HG03354 (cell line): ENCODE results near the gene ADSL.
A peak's percentile ranks its signal among the peaks of the same experiment; 100 is the strongest.
"Not testable (repeated sequence)": the region's sequence is repeated elsewhere in the genome, so short reads cannot be mapped to it uniquely, and the experiment has no call there.

ENCODE experiments used
- ATAC-seq: cut with Tn5 transposase; IDR thresholded peaks from one replicate; pipeline ENCODE4 v1.9.1; 2021; ENCODE audit warnings: mild to moderate bottlenecking; ENCODE audit not compliant: unreplicated experiment, poor library complexity, severe bottlenecking

The ADSL gene

GRCh38 chr22:40346185-40347118 is at the start of gene ADSL:
Gene ADSL (plus strand): TSS chr22:40346500. CDS start chr22:40346559, 59 bp downstream.
- ATAC-seq = peak; percentile 86

GRCh38 chr22:40300316-40300715 is 46.0 kb upstream of the ADSL start:
- no peak for ATAC-seq

- ATAC-seq = peak; percentile 78
Observed at GRCh38 chr22:40300884-40301672, 45.2 kb upstream of the ADSL start.

- ATAC-seq = no peak
Observed at GRCh38 chr22:40302149-40302548, 44.2 kb upstream of the ADSL start.

GRCh38 chr22:40305625-40306024 is 40.7 kb upstream of the ADSL start:
- ATAC-seq = no peak

- no peak for ATAC-seq
Observed at GRCh38 chr22:40308999-40309573, 37.2 kb upstream of the ADSL start.

- ATAC-seq = no peak
Observed at GRCh38 chr22:40309631-40310030, 36.7 kb upstream of the ADSL start.

- no peak for ATAC-seq
Observed at GRCh38 chr22:40310081-40310767, 36.1 kb upstream of the ADSL start.

GRCh38 chr22:40310768-40311120 is 35.6 kb upstream of the ADSL start:
- ATAC-seq = no peak

GRCh38 chr22:40311646-40312045 is 34.7 kb upstream of the ADSL start:
- ATAC-seq = not testable (repeated sequence)

GRCh38 chr22:40312050-40312449 is 34.2 kb upstream of the ADSL start:
- no peak for ATAC-seq

- no peak for ATAC-seq
Observed at GRCh38 chr22:40313007-40313406, 33.3 kb upstream of the ADSL start.

GRCh38 chr22:40314041-40314440 is 32.3 kb upstream of the ADSL start:
- ATAC-seq = no peak

- ATAC-seq = no peak
Observed at GRCh38 chr22:40320687-40321086, 25.6 kb upstream of the ADSL start.

- no peak for ATAC-seq
Observed at GRCh38 chr22:40322021-40322420, 24.3 kb upstream of the ADSL start.

- no peak for ATAC-seq
Observed at GRCh38 chr22:40322818-40323447, 23.4 kb upstream of the ADSL start.

GRCh38 chr22:40323681-40324171 is 22.6 kb upstream of the ADSL start:
- no peak for ATAC-seq

- no peak for ATAC-seq
Observed at GRCh38 chr22:40324468-40325305, 21.6 kb upstream of the ADSL start.
